ENCODE data around the gene TOGARAM2.

The TOGARAM2 gene

DNA sequence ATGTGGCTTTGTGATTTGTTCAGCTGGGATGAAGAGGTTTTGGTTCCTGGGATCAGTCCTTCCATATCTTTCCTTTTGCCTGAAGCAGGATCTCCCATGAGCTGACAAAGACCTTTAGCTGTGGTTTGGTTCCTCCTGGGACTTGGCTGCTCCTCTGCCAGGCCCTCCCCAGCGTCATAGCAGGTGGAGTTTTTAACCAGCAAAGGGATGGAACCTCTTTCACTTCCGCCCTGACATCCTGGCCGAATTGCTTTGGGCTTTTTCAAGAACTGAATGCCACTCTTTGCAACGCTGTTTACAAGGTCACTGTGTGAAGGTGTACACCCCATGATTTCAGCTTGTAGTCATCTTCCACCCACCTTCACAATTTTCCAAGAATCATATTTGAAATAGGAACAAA lies 92.8 kb downstream of the TOGARAM2 start:
- ChIA-PET POLR2A (no interaction called here), CTCF (no interaction called here)
- TF ChIP-seq, protein P1, sequence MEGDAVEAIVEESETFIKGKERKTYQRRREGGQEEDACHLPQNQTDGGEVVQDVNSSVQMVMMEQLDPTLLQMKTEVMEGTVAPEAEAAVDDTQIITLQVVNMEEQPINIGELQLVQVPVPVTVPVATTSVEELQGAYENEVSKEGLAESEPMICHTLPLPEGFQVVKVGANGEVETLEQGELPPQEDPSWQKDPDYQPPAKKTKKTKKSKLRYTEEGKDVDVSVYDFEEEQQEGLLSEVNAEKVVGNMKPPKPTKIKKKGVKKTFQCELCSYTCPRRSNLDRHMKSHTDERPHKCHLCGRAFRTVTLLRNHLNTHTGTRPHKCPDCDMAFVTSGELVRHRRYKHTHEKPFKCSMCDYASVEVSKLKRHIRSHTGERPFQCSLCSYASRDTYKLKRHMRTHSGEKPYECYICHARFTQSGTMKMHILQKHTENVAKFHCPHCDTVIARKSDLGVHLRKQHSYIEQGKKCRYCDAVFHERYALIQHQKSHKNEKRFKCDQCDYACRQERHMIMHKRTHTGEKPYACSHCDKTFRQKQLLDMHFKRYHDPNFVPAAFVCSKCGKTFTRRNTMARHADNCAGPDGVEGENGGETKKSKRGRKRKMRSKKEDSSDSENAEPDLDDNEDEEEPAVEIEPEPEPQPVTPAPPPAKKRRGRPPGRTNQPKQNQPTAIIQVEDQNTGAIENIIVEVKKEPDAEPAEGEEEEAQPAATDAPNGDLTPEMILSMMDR (IDR thresholded peaks at IDR 0.05; ENCODE audit: insufficient read depth, low read length, missing control alignments), result no peak
- H3K4me3 ChIP-seq (ENCODE audit: low read depth, low read length), result no peak overlapping the region
- no peak for DNase-seq (ENCODE audit: low read depth, low spot score)

DNA sequence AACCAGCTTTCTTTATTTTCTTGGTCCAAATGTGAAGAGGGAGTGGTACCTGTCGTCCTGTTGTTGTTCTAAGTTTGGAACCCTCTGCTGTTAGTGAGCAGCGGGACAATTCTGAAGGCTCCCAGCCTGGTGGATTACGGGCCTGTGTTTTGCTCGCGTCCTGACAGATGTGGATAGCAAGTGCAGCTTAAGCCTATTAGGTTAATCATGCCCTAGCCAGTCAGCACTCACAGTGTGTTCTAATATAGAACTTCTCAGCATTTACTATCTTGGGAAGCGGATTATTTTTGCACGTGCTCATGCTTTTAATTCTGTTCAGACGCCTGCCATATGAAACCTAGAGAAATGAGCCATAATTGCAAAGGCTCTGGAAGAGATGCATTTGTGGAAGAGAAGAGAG lies 93.3 kb downstream of the TOGARAM2 start, which contains the start of gene PCARE:
TSS of gene PCARE (minus strand) at position 113 of the 400 bp plus-strand sequence. CDS start 262 bp downstream, outside the sequence.
- TF ChIP-seq, protein P1 (IDR thresholded peaks at IDR 0.05; ENCODE audit: insufficient read depth, low read length, missing control alignments), result no peak
- ChIA-PET CTCF (no interaction called here), POLR2A (no interaction called here)
- no peak for DNase-seq (ENCODE audit: low read depth, low spot score)
- no peak within 1 kb of the TSS for H3K4me3 ChIP-seq (ENCODE audit: low read depth, low read length)

DNA sequence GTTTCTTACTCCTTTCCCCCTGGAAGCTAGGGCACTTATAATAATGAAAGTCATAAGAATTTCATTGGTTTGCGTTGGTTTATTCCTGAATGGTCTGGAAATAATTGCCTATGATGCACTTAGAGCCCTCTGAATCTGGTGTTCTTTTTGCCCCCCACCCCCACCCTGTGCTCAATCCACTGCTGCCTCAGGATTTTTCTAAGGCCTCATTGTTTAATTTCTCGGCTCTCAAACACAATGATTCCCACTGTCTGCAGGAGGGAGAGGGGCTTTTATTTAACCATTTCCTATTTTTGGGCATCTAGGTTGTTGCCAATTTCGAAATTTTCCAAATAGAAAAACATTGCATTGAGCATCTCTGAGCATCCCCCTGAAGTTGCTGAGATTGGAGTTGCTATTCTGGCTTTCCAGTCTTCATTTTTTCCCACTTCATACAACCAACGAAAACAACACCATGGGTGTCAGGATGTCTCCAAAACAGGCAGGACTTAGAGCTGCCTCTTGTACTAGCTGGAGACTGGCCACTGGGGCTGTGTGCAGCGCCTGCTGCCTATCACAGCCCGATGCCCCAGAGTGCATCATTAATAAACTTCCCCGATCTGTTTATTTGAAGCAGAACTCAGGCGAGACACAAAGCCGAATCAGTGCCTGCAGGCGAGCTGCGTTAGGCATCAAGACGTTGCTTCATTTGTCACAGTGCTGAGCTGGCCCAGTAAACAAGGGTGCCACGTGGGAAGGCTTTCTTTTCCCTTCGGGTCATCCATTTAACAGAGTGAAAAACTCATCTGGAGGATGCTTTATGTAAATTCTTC lies 95.0 kb downstream of the TOGARAM2 start:
- ChIA-PET CTCF (interaction anchor here (1.5 to 2.4 kb wide), 2 partner anchors 10 to 25 kb away, joined by 4 to 6 read pairs; no protein-coding TSS in a partner anchor), POLR2A (no interaction called here)
- H3K4me3 ChIP-seq (ENCODE audit: low read depth, low read length), result no peak overlapping the region
- DNase-seq (ENCODE audit: low read depth, low spot score), result no peak
- TF ChIP-seq, protein P1 (IDR thresholded peaks at IDR 0.05; ENCODE audit: insufficient read depth, low read length, missing control alignments), result no peak

DNA sequence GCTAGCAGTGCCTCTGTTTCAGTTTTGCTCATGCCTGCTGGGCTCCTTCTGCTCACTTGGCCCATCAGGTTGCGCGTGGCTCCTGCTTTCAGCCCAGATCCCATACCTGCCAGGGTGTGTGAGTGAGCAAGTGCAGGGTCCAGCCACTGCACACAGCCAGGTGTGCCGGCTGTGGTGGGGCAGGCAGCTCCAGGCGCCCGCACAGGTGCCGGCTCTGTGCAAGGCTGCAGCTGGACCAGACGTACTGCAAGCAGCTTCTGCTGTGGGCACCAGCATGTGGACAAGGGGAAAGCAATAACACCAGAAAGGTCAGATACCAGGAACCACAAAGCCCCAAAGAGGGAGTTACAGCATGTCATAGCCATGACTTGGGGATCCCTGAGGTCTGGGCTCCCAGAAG lies 98.8 kb downstream of the TOGARAM2 start:
- ChIA-PET POLR2A (no interaction called here), CTCF (no interaction called here)
- H3K4me3 ChIP-seq (ENCODE audit: low read depth, low read length), result no peak overlapping the region

DNA sequence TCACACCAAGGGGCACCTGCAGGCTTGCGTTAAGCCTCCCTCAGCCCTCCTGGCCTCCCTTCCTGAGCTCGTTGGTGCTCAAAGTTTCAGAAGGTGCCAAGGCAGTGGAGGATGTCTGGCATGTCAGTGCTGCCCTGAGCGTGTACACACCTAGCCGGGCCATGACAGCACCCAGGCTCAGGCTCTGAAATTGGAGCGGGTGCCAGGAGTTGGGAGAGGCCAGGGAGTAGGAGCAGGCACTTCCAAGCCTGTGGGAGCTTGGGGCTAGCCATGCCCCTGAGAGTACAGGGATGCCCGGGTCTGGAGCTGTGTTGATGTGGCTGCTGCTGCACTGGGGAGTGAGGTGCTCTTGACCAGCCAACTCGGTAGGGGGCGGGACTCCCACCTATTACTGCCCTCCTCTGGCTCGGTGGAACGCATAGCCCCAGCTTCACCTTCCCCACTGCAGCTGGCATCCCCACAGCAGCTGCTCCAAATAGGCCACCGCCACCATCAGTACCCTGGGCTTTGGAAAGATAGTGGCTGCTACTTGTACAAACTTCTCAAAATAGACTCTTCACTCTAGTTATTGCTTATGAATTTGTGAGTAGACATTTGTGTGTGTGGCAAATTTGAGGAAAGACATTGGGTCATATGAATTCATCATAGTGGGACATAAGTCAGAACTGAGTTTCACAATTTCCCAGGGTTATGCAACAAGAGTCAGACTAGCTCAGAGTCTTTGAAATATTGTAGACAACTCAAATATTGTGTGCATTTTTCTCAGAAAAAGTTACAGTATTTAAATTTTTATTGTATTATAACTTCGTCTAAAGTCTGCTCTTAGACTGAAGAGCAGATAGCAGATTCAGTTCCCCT lies 100.0 kb downstream of the TOGARAM2 start:
- TF ChIP-seq, protein P1 (IDR thresholded peaks at IDR 0.05; ENCODE audit: insufficient read depth, low read length, missing control alignments), result no peak

More for the DNA sequence above, 98.8 kb downstream of the TOGARAM2 start:
- TF ChIP-seq, protein P1 (IDR thresholded peaks at IDR 0.05; ENCODE audit: insufficient read depth, low read length, missing control alignments), result no peak
- DNase-seq (ENCODE audit: low read depth, low spot score), result no peak

More for the DNA sequence above, 100.0 kb downstream of the TOGARAM2 start:
- no peak overlapping the region for H3K4me3 ChIP-seq (ENCODE audit: low read depth, low read length)
- DNase-seq (ENCODE audit: low read depth, low spot score), result no peak
- ChIA-PET CTCF (no interaction called here), POLR2A (no interaction called here)
